RWPE2 (cell line): ENCODE measurements around the gene ATP2A3.

Experiments used
- ATAC-seq: fragments of 200-7000 bp; cut with Tn5 transposase; 3 replicates; pipeline ENCODE4 v1.9.1; 2021; ENCODE audit warnings: low read depth
- DNase-seq: peaks from one replicate; pipeline ENCODE4 v3.0.0-alpha.2; 2020; ENCODE audit warnings: low spot score
- H3K27ac ChIP-seq: fragments of 450-650 bp; 2 replicates; pipeline ENCODE4 v1.5.1; 2017; ENCODE audit warnings: mild to moderate bottlenecking; ENCODE audit not compliant: poor library complexity, severe bottlenecking
- H3K27me3 ChIP-seq: fragments of 250-450 bp; sonication (Bioruptor Pico); 2 replicates; pipeline ENCODE4 v1.5.1; 2021; ENCODE audit warnings: mild to moderate bottlenecking, moderate library complexity; ENCODE audit not compliant: insufficient read depth, poor library complexity, severe bottlenecking
- H3K36me3 ChIP-seq: fragments of 250-450 bp; sonication (Bioruptor Pico); 2 replicates; pipeline ENCODE4 v1.5.1; 2020; ENCODE audit warnings: low read depth, mild to moderate bottlenecking, moderate library complexity
- H3K4me1 ChIP-seq: fragments of 250-450 bp; sonication (Bioruptor Pico); 2 replicates; pipeline ENCODE4 v1.5.1; 2021; ENCODE audit warnings: mild to moderate bottlenecking, moderate library complexity; ENCODE audit not compliant: insufficient read depth, poor library complexity, severe bottlenecking
- H3K4me3 ChIP-seq: fragments of 250-450 bp; sonication (Bioruptor Pico); 2 replicates; pipeline ENCODE4 v1.5.1; 2021; ENCODE audit warnings: mild to moderate bottlenecking, moderate library complexity; ENCODE audit not compliant: severe bottlenecking
- H3K9me3 ChIP-seq: fragments of 250-450 bp; sonication (Bioruptor Pico); 2 replicates; pipeline ENCODE4 v1.5.1; 2021; ENCODE audit warnings: mild to moderate bottlenecking, moderate library complexity; ENCODE audit not compliant: severe bottlenecking
- CTCF ChIP-seq: fragments of 450-650 bp; IDR thresholded peaks from one replicate; pipeline ENCODE4 v1.5.1; 2017; ENCODE audit warnings: mild to moderate bottlenecking, moderate library complexity; ENCODE audit not compliant: poor library complexity, severe bottlenecking

Gene ATP2A3

GRCh38 chr17:4008082-4008435 lies 43.8 kb upstream of the ATP2A3 start:
- no peak overlapping the region for H3K4me3 ChIP-seq
- H3K27ac ChIP-seq, result no peak overlapping the region
- ATAC-seq, result no peak
- peaks cover 26% of the 10 kb centered on the region for H3K36me3 ChIP-seq
- no peak for TF ChIP-seq CTCF
- H3K4me1 ChIP-seq, result no peaks in the 10 kb centered on the region
- H3K9me3 ChIP-seq, result no peaks in the 10 kb centered on the region
- no peak for DNase-seq
- no peaks in the 10 kb centered on the region for H3K27me3 ChIP-seq

- no peaks in the 10 kb centered on the region for H3K4me1 ChIP-seq
- no peak overlapping the region for H3K4me3 ChIP-seq
- no peak for TF ChIP-seq CTCF
- peaks cover 21% of the 10 kb centered on the region for H3K36me3 ChIP-seq
- no peak overlapping the region for H3K27ac ChIP-seq
- ATAC-seq, result no peak
- H3K9me3 ChIP-seq, result no peaks in the 10 kb centered on the region
- H3K27me3 ChIP-seq, result no peaks in the 10 kb centered on the region
- DNase-seq, result no peak
These were observed 43.3 kb upstream of the ATP2A3 start for GRCh38 chr17:4007346-4008081.

GRCh38 chr17:4006745-4007211 lies 42.5 kb upstream of the ATP2A3 start:
- ATAC-seq, result no peak
- DNase-seq, result no peak

DNA sequence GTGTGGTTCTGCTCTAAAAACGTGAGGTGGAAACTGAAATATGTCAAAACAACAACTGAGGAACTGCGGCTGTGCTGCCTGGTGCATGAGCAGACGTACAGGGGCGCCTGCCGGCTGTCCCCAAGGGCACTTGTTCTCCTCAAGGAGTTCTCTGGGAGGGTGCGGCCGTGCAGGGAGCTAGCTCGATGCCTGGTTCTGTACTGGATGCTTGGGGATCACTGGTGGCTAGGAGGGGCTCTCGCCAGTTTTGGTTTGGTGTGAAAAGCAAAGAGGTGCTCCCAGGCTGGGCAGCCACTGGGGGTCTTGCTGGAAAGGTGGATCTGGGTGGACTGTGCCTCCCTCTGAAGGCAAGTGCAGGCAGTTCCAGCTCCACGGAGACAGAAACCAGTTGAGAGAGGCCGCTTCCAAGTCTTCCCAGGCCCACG lies 41.9 kb upstream of the ATP2A3 start:
- Histone ChIP-seq H3K4me1 (no peaks in the 10 kb centered on the region), H3K27ac (no peak overlapping the region), H3K36me3 (peaks cover 14% of the 10 kb centered on the region), H3K4me3 (no peak overlapping the region), H3K9me3 (no peaks in the 10 kb centered on the region), H3K27me3 (no peaks in the 10 kb centered on the region)
- TF ChIP-seq CTCF, result no peak
- DNase-seq (no peak), ATAC-seq (no peak)

More at GRCh38 chr17:4006745-4007211, 42.5 kb upstream of the ATP2A3 start:
- H3K9me3 ChIP-seq, result no peaks in the 10 kb centered on the region
- peaks cover 14% of the 10 kb centered on the region for H3K36me3 ChIP-seq
- TF ChIP-seq CTCF, result no peak
- H3K27ac ChIP-seq, result no peak overlapping the region
- H3K27me3 ChIP-seq, result no peaks in the 10 kb centered on the region
- H3K4me3 ChIP-seq, result no peak overlapping the region
- H3K4me1 ChIP-seq, result no peaks in the 10 kb centered on the region

- H3K4me1 ChIP-seq, result no peaks in the 10 kb centered on the region
- H3K27me3 ChIP-seq, result no peaks in the 10 kb centered on the region
- peaks cover 14% of the 10 kb centered on the region for H3K36me3 ChIP-seq
- no peaks in the 10 kb centered on the region for H3K9me3 ChIP-seq
- ATAC-seq (no peak), DNase-seq (no peak)
- H3K27ac ChIP-seq, result no peak overlapping the region
- TF ChIP-seq CTCF, result no peak
- H3K4me3 ChIP-seq, result no peak overlapping the region
These were observed 41.3 kb upstream of the ATP2A3 start for GRCh38 chr17:4005296-4006164.
